Stimulated activated CD8-positive, alpha-beta memory T cell treated with anti-CD3 and anti-CD28 coated beads, Interleukin-7, amount 100 ng/mL, for 24 hours (primary cell): Measurements from ENCODE around the gene MRPL36.
"Not testable (repeated sequence)": the region's sequence is repeated elsewhere in the genome, so short reads cannot be mapped to it uniquely, and the experiment has no call there.

ENCODE experiments used
- DNase-seq: peaks from one replicate; pipeline ENCODE4 v3.0.0-alpha.2; 2020; ENCODE audit warnings: low read depth

MRPL36 gene

DNA sequence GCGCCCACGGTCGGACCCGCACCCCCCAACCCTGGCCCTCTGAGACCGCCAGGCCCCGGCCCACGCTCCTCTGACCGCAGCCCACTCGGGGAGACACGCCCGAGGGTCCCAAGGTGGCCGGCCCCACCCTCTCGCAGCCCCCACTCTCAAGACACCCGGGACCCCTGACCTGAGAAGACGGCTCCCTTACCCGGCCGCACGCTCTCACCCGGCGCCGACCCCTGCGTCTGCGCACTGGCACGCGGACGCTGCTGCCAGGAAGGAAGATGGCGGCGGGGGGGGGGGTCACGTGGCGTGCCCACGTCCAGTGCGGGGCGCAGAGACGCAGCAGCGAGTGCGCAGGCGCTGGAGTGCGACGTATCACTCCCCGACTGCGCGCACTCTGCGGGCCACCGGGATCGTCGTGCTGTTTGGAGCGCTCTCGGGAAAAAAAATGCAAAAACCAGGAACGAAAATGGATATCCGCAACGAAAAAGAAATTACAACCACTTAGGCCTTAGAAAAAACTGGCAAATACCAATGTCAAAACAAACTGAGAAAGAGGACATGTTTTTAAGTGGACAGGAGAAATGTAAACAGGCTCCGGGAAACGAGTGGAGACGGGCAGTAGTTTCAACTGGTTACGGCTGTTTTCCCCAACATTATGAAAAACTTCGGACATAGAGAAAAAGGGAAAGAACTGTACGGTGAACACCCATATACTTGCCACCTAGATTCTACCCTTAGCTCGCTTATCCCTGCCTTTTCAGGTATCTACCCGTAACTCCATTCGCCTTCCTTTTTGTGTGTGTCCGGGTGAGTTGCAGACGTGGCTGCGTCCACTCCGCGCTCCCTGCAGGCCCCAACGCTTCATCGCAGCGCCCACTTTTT, at the start of gene MRPL36:
MRPL36 (minus strand) TSS at position 236 of the 870 bp plus-strand sequence. CDS start 902 bp downstream, outside the sequence.
- peak; percentile 85 for DNase-seq

DNA sequence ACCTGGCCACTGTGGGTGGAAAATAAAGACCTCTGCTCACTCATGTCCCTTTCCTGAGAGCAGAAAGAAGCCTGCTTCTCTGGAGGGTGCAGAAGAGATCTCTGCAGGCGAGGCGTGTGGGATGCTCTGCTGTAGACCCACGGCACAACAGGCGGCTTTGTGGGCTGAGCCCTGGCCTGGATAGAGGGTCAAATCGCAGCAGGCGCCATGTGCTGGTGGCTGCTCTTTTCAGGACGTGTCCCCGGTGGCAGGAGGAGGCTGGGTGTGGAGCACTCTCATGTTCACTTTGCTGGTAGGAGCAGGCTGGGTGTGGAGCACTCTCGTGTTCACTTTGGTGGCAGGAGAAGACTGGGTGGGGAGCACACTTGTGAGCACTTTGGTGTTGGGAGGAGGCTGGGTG, 48.0 kb upstream of the MRPL36 start:
- no peak for DNase-seq

DNA sequence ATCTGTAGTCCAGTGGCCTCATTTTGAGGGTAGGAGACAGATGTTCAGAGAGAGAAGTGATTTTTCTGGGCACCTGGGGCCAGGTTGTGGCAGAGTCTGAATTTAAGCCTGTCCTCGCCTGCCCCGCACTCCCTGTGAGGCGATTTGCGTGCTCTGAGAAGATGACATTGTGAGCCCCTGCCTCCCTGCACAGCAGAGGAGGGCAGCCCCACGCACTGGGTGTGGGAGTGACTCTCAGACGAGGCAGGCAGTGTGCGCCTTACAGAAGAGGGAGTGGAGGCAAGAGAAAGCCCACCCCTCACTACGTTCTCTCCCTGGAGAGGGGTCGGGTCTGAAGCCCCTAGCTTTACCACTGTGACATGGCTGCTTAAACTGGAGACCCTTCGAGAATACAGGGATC, 47.4 kb upstream of the MRPL36 start:
- no peak for DNase-seq

- no peak for DNase-seq
Observed at GRCh38 chr5:1846583-1846982, 46.9 kb upstream of the MRPL36 start.

DNA sequence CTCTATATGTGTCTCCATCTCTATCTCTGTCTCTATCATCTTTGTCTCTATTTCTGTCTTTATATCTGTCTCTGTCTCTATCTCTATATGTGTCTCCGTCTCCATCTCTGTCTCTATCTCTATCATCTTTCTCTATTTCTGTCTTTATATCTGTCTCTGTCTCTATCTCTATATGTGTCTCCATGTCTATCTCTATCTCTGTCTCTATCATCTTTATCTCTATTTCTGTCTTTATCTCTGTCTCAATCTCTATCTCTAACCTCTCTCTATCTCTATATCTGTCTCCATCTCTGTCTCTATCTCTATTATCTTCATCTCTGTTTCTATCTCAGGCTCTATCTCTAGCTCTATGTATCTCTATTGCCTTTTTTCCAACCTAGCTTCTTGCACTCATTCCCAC, 46.1 kb upstream of the MRPL36 start:
- no peak for DNase-seq

GRCh38 chr5:1844708-1845436, 45.2 kb upstream of the MRPL36 start:
- DNase-seq = no peak

- not testable (repeated sequence) for DNase-seq
Observed at GRCh38 chr5:1843761-1844160, 44.1 kb upstream of the MRPL36 start.

DNA sequence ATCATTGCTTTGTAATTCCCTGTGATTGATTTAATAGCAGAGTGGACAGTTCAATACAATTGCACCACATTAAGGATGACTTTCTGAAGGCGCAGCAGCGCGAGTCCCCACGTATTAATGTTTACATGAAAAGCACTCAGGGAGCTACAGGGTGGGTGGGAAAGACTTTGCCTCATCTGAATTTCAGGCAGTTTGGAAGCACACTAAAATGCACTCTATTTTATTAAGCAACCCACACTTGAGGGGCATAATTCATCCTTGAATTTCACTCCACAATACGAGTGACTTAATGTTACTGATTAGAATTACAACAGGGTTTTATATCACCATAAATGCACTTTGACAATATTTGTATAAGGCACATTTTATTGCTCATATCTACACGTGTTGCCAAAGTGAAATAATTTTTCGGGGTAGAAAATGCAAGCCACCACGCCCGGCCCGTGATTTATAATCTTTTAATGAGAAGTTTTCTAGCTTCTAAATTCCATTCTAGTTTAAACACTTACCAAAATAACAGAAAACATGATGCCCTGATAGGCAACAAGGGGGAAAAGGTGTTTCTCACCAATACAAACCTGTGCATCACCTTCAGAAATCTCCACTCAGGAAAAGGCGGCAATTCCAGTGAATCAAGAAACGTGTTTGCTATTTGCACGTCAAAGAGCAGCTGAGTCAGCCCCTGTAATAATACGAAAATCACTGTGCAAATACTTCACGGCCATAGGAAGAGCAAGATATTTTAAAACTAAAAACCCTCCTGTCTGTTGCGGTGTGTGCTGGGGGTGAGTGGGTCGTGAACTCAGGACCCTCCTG, 42.6 kb upstream of the MRPL36 start:
- no peak for DNase-seq

- DNase-seq = no peak
Observed at GRCh38 chr5:1840741-1841521, 41.3 kb upstream of the MRPL36 start.

DNA sequence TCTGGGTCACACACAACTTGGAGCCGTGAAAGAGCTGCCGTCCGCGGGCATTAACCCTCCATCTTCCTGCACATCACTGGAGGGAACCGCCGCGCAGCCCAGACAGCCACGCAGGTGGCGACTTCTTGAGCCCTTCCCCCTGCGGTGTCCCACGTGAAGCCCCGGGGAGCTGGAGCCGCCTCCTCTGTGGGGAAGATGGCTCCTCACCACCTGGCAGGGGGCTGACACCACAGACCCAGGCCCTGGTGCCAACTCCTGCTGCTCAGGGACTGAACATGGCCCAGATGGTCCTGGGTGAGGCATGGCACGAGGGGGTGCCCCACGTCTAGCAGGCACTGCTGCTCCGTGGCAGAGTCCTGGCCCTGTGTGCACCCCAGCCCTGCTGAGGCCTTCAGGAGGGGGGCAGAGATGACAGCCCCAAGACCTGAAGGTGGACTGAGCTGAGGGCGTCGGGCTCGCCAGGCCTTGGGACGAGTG, 40.5 kb upstream of the MRPL36 start:
- DNase-seq = no peak

- DNase-seq = no peak
Observed at GRCh38 chr5:1838013-1838412, 38.4 kb upstream of the MRPL36 start.

- no peak for DNase-seq
Observed at GRCh38 chr5:1836891-1837880, 37.5 kb upstream of the MRPL36 start.

GRCh38 chr5:1836176-1836890, 36.7 kb upstream of the MRPL36 start:
- no peak for DNase-seq

DNA sequence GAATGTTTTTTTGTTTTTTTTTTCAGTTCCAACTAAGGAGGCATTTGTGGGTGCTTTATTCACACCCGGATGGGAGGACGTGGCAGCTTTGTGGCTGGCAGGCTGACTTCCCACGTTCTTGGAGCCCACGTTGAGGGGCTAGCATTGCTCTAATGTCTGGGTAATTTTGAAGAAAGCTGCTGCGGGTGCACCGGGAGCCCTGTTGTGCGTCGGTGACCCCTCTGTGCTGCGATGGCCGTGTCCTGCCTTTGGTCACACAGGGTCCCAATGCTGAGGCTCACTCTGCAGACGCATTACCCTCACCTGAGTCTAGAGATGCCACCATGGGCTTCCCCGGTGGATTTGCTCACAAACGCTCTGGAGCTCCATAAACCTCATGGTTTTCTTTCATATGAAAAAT, 35.8 kb upstream of the MRPL36 start:
- DNase-seq = no peak

DNA sequence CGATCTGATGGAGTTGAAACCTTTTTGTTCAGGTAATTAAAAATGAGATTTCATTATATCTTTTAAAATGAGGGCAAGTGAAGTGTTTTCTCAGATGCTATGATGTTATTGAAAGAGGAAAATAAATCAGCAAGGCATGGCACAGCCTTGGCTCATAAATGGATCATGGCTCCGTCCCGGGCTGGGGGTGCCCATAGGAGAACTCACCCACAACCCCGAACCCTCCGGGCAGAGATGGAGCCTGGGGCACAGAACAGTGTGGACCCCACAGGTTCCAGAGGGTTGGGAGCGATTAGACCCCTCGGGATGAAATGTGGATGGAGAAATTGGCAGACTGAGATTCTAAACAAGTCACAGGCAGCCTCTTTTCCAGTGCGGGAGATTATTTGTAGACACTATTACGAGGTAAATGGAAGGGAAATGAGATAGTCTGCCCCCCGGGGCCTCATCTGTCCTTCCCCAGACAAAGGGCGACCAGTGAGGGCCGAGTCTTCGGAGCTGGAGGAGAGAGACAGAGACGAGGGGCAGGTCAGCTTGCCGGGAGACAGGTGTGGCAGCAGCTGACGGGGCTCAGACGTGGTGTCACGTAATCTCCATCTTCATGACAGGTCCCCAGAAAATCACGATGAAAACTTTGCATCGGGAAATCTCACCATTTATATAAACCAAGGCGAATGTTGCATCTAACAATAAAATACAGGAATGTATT, 35.2 kb upstream of the MRPL36 start:
- no peak for DNase-seq

- no peak for DNase-seq
Observed at GRCh38 chr5:1834022-1834551, 34.5 kb upstream of the MRPL36 start.

DNA sequence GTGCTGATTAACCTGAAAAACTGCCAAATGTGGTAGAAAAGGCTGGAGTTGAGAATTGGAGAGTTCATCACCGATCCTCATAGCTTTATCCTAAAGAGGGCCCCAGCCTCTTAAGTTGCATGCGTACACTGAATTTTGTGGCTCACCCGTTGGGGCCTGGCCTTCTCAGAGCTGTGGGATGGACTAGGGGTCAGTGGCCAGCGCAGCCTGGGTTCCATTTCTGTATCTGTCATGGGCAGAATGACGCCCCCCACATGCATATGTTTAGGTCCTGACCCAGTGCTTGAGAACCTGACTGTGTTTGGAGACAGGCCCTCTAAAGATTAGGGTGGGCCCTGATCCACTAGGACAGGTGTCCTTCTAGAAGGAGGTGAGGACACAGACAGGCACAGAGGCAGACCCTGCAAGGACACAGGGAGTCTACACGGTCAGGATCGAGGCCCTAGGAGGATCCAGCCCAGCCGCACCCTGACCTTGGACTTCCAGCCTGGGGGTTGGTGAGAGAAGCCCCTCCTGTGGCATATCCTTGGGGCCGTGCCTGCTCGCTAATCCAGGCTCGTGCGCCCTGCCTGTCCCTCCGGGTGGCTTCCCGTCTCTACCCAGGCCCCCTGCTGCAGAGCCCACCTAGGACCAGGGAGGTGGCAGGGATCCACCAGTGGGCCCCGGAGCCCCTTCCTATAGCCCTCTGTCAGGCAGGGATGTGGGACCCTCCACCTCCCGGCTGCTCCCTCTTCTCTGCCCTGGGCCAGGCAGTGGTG, 33.8 kb upstream of the MRPL36 start:
- DNase-seq = no peak
